Keratinocyte (primary cell): Measurements from ENCODE around the gene TRPM3. TPM values are rescaled to one million over a fixed set of nuclear protein-coding genes. Genes with fewer than 3 reads are reported as not detected.

Experiments used
- DNase-seq: peaks from one replicate; pipeline ENCODE4 v3.0.0-alpha.2; 2011; ENCODE audit warnings: low read depth, missing footprints, low spot score
- FAIRE-seq: peaks from 2 replicates; lab custom pipeline; 2011; peaks lifted over from hg19 to GRCh38; lab: Jason Lieb, UNC
- H2AFZ ChIP-seq: 2 replicates; pipeline ENCODE4 v1.6.0; 2012; ENCODE audit warnings: low read length, control low read depth, inconsistent platforms; ENCODE audit not compliant: control insufficient read depth
- H3K27ac ChIP-seq: 2 replicates; pipeline ENCODE4 v1.5.1; 2011; ENCODE audit warnings: low read length; ENCODE audit not compliant: control insufficient read depth, insufficient read depth
- H3K27me3 ChIP-seq: 3 replicates; pipeline ENCODE4 v1.6.0; 2011; ENCODE audit warnings: low read length; ENCODE audit not compliant: control insufficient read depth, insufficient read depth; ENCODE audit errors: extremely low read depth
- H3K36me3 ChIP-seq, 2 experiments: 2 replicates in 1 of 2; 3 replicates in 1 of 2; pipeline ENCODE4 v1.5.1; 2011; ENCODE audit warnings: low read length in 2 of 2, mild to moderate bottlenecking in 1 of 2; ENCODE audit not compliant: control insufficient read depth in 2 of 2, insufficient read depth in 2 of 2; ENCODE audit errors: extremely low read depth in 1 of 2
- H3K4me1 ChIP-seq: 3 replicates; pipeline ENCODE4 v1.5.1; 2011; ENCODE audit warnings: low read length; ENCODE audit not compliant: control insufficient read depth, insufficient read depth; ENCODE audit errors: extremely low read depth
- H3K4me2 ChIP-seq: 3 replicates; pipeline ENCODE4 v1.6.0; 2011; ENCODE audit warnings: low read depth, low read length; ENCODE audit not compliant: control insufficient read depth, insufficient read depth; ENCODE audit errors: extremely low read depth
- H3K4me3 ChIP-seq, 3 experiments: fragments of 200-600 bp in 1 of 3; sonication (generic) in 1 of 3; 2 replicates in 2 of 3; 3 replicates in 1 of 3; pipeline ENCODE4 v1.5.1; 2011 to 2016; ENCODE audit warnings: low read length in 3 of 3, mild to moderate bottlenecking in 3 of 3, control low read depth in 2 of 3, inconsistent platforms in 1 of 3, low read depth in 1 of 3, mixed read lengths in 1 of 3, mixed run types in 1 of 3, moderate library complexity in 1 of 3; ENCODE audit not compliant: control insufficient read depth in 2 of 3, insufficient read depth in 2 of 3; ENCODE audit errors: extremely low read depth in 1 of 3
- H3K79me2 ChIP-seq: 2 replicates; pipeline ENCODE4 v1.6.0; 2012; ENCODE audit warnings: low read length; ENCODE audit not compliant: control insufficient read depth, insufficient read depth
- H3K9ac ChIP-seq: 3 replicates; pipeline ENCODE4 v1.6.0; 2011; ENCODE audit warnings: low read length; ENCODE audit not compliant: control insufficient read depth, insufficient read depth; ENCODE audit errors: extremely low read depth
- H3K9me1 ChIP-seq: 3 replicates; pipeline ENCODE4 v1.6.0; 2011; ENCODE audit warnings: low read length; ENCODE audit not compliant: control insufficient read depth, insufficient read depth; ENCODE audit errors: extremely low read depth
- H3K9me3 ChIP-seq: 2 replicates; pipeline ENCODE4 v1.5.1; 2012; ENCODE audit warnings: low read depth, low read length; ENCODE audit not compliant: control insufficient read depth
- H4K20me1 ChIP-seq: 3 replicates; pipeline ENCODE4 v1.6.0; 2011; ENCODE audit warnings: low read length; ENCODE audit not compliant: control insufficient read depth, insufficient read depth; ENCODE audit errors: extremely low read depth
- EZH2 ChIP-seq: IDR thresholded peaks from one replicate; pipeline ENCODE4 v1.6.1; 2012; ENCODE audit warnings: inconsistent platforms, mild to moderate bottlenecking, low read length, moderate library complexity
- dilution Hi-C: fragments of 300-500 bp; cut with MboI; formaldehyde crosslinking; loops from one replicate; pipeline ENCODE4 v1.7.0; 2020; ENCODE audit warnings: low sequenced_read_pairs; ENCODE audit not compliant: extremely low pct_ligation_motif_present
- polyA plus RNA-seq, 5 experiments: library from polyadenylated mRNA; depleted of rRNA in 3 of 5; stranded (reverse) in 3 of 5; stranded (forward) in 1 of 5; unstranded in 1 of 5; fragments of >200 nt; gene quantifications; 1 replicate in 1 of 5; 2 replicates in 3 of 5; 3 replicates in 1 of 5; pipeline versions ENCODE4 v1.2.1 to v1.2.3, GENCODE V29; 2011 to 2012; ENCODE audit warnings: missing spikeins in 2 of 5, low read depth in 1 of 5, low replicate concordance in 1 of 5
- TF ChIP-seq, protein P1 (sequence below), 3 experiments: IDR thresholded peaks in 1 of 3; conservative IDR thresholded peaks in 1 of 3; optimal IDR thresholded peaks in 1 of 3; 2 replicates in 2 of 3; 3 replicates in 1 of 3; pipeline versions ENCODE3 to v1.5.1; 2011; ENCODE audit warnings: low read length in 3 of 3, mild to moderate bottlenecking in 3 of 3, moderate library complexity in 2 of 3, control low read depth in 1 of 3, inconsistent platforms in 1 of 3; ENCODE audit not compliant: insufficient read depth in 2 of 3; ENCODE audit errors: extremely low read depth in 1 of 3

TRPM3 gene
- polyA plus RNA-seq, 1 donor (not counting 4 experiments of a cell fraction or from before 2014, with no cell fraction given) = 0.03 TPM

DNA sequence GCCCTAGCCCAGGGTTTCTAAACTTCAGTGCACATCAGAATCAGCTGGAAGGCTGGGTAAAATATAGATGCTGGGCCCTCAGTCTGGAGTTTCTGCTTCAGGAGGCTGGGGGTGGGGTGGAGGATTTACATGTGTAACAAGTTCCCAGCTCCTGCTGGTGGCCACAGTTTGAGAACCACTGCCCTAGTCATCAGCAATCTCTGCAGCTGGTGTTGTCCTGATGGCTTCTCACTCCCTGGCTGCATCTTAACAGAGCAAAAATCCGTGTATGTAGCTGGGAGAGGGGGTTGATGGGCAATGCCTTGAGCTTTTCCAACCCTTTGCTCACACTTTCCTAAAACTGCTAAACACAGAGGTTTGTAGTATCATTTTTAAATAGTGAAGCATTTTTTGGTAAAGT is 520.9 kb downstream of the TRPM3 start:
- no peak overlapping the region for H2AFZ ChIP-seq
- H3K4me1 ChIP-seq = peaks cover 3% of the 10 kb centered on the region
- H3K79me2 ChIP-seq = no peaks in the 10 kb centered on the region
- H3K27me3 ChIP-seq = peaks cover 3% of the 10 kb centered on the region
- TF ChIP-seq, protein P1, sequence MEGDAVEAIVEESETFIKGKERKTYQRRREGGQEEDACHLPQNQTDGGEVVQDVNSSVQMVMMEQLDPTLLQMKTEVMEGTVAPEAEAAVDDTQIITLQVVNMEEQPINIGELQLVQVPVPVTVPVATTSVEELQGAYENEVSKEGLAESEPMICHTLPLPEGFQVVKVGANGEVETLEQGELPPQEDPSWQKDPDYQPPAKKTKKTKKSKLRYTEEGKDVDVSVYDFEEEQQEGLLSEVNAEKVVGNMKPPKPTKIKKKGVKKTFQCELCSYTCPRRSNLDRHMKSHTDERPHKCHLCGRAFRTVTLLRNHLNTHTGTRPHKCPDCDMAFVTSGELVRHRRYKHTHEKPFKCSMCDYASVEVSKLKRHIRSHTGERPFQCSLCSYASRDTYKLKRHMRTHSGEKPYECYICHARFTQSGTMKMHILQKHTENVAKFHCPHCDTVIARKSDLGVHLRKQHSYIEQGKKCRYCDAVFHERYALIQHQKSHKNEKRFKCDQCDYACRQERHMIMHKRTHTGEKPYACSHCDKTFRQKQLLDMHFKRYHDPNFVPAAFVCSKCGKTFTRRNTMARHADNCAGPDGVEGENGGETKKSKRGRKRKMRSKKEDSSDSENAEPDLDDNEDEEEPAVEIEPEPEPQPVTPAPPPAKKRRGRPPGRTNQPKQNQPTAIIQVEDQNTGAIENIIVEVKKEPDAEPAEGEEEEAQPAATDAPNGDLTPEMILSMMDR (optimal IDR thresholded peaks at IDR 0.05 in 1 of 3, IDR thresholded peaks at IDR 0.05 in 1 of 3, conservative IDR thresholded peaks at IDR 0.05 in 1 of 3; ENCODE audit: extremely low read depth in 1 of 3, insufficient read depth in 2 of 3, low read length in 3 of 3) = no peak
- TF ChIP-seq EZH2 = no peak
- DNase-seq (no peak), FAIRE-seq (no peak)
- no peak overlapping the region for H3K27ac ChIP-seq
- no peak overlapping the region for H3K9ac ChIP-seq
- H3K4me3 ChIP-seq = no peak overlapping the region
- dilution Hi-C loops = loop anchor here (25.0 kb wide), 1 partner anchor 88 kb away; no protein-coding TSS in a partner anchor
- H3K9me1 ChIP-seq = no peaks in the 10 kb centered on the region
- no peaks in the 10 kb centered on the region for H3K9me3 ChIP-seq
- H3K36me3 ChIP-seq = no peaks in the 10 kb centered on the region
- H4K20me1 ChIP-seq = no peaks in the 10 kb centered on the region
- H3K4me2 ChIP-seq = no peak overlapping the region

DNA sequence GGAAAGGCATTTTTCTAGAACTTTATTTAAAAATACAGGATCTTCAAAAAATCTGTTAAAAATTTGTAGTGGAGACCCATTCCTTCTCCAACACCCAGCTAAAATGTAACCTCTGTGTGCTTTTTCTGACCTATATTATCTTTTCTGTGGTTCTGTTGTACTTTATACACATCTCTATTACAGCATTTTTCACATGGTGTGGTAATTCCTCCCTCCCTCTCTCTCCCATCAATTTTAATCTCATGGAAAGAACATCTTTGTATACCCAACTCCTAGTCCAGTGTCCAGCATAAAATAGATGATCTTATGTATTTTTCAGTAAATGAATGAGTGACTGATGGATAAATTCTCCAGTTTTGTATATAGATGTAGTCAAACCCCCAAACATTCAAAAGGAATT is 523.5 kb downstream of the TRPM3 start:
- no peak overlapping the region for H3K27ac ChIP-seq
- DNase-seq (no peak), FAIRE-seq (no peak)
- H3K79me2 ChIP-seq = no peaks in the 10 kb centered on the region
- no peak overlapping the region for H3K9ac ChIP-seq
- no peaks in the 10 kb centered on the region for H4K20me1 ChIP-seq
- H3K4me2 ChIP-seq = no peak overlapping the region
- H2AFZ ChIP-seq = no peak overlapping the region
- no peaks in the 10 kb centered on the region for H3K9me1 ChIP-seq
- no peaks in the 10 kb centered on the region for H3K9me3 ChIP-seq
- dilution Hi-C loops = no loop called here
- H3K36me3 ChIP-seq = no peaks in the 10 kb centered on the region
- peaks cover 3% of the 10 kb centered on the region for H3K4me1 ChIP-seq
- peaks cover 3% of the 10 kb centered on the region for H3K27me3 ChIP-seq
- no peak overlapping the region for H3K4me3 ChIP-seq
- TF ChIP-seq EZH2 = no peak

DNA sequence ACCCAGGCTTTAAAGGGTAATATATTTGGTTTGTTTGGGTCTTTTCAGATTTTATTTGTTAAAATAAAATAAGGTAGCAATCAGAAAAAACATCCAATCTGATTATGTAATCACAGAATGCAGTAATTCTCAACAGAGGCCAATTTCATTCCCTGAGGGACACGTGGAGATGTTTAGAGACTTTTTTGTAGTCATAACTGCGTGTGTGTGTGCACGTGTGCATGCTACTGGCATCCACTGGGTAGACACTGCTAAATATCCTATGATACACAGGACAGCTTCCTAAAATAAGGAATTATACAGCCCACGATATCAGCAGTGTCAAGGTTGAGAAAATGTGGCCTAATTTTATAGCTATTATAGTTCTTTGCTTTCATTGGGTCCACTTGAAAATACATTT is 526.2 kb downstream of the TRPM3 start:
- Histone ChIP-seq H3K27ac (no peak overlapping the region), H3K27me3 (no peaks in the 10 kb centered on the region), H3K4me2 (no peak overlapping the region), H3K36me3 (no peaks in the 10 kb centered on the region), H4K20me1 (no peaks in the 10 kb centered on the region), H3K4me3 (no peak overlapping the region), H3K9me1 (no peaks in the 10 kb centered on the region), H3K9me3 (no peaks in the 10 kb centered on the region), H3K79me2 (no peaks in the 10 kb centered on the region), H3K4me1 (no peaks in the 10 kb centered on the region), H2AFZ (no peak overlapping the region), H3K9ac (no peak overlapping the region)
- dilution Hi-C loops = no loop called here
- DNase-seq (no peak), FAIRE-seq (no peak)
- TF ChIP-seq, protein P1 (optimal IDR thresholded peaks at IDR 0.05 in 1 of 3, IDR thresholded peaks at IDR 0.05 in 1 of 3, conservative IDR thresholded peaks at IDR 0.05 in 1 of 3; ENCODE audit: extremely low read depth in 1 of 3, insufficient read depth in 2 of 3, low read length in 3 of 3) = no peak
- TF ChIP-seq EZH2 = no peak
